Measurements from ENCODE around the gene TIMP4. TPM values are rescaled to one million over a fixed set of nuclear protein-coding genes. Genes with fewer than 3 reads are reported as not detected.

The TIMP4 gene
- total and polyA plus RNA-seq, 3 donors from 2014 or later = 0.95 to 3.3 (median 1.3) TPM

DNA sequence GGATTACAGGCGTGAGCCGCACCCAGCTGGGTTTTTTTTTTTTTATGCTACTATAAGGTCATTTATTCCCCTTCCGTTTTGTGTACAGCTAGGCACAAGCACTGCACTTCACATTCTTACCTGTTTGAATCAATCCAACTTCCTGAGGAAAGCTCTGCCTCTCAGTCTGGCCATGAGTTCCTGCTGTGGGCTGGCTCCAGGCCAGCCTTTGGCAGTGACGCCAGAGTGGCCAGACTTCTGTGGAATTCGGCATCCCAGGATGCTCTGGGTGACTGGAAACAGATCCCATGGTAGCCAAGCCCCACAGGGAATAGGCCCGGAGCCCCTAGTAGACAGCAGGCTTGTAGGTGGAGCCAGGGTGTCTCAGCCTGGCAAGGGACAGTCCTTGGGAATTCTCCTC, 21.5 kb upstream of the TIMP4 start:
- intact Hi-C loops (cut with DNase I; ENCODE audit: low total_unique reads) = no loop called here
- H3K27ac ChIP-seq = no peak overlapping the region
- WGBS, 2 donors = 68 to 78% methylated on average over 4 to 6 of the region's 6 CpGs

DNA sequence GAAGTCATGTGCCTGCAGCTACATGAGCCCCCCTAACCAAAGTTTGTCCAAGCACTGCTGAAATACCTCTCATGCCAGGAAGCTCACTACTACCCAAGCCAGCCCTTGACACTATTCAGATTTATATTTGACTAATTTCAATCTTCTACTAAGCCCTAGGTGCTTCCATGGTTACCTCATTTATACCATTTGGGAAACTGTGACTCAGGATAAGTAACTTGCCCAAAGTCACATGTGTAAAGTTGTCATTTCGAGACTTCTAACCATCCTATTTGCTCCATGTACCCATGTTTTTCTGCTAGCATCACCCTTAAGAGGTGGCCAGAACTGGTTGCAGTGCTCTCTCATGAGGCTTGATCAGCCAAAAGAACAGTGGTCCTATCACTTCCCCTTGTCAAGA, 20.7 kb upstream of the TIMP4 start:
- H3K4me3 ChIP-seq = no peak overlapping the region
- WGBS, 2 donors = 92 to 94% methylated on average over 1 of the region's 1 CpG
- intact Hi-C loops (cut with DNase I; ENCODE audit: low total_unique reads) = loop anchor here (5.0 kb wide), 2 partner anchors 42 to 298 kb away; no protein-coding TSS in a partner anchor
- no peak for DNase-seq
- no peaks in the 10 kb centered on the region for H3K9me3 ChIP-seq
- no peaks in the 10 kb centered on the region for H3K36me3 ChIP-seq (ENCODE audit: low read depth, missing control alignments)
- H3K27ac ChIP-seq = no peak overlapping the region
- H3K27me3 ChIP-seq = no peaks in the 10 kb centered on the region
- H3K4me1 ChIP-seq = peaks cover 20% of the 10 kb centered on the region
- TF ChIP-seq, protein P1, sequence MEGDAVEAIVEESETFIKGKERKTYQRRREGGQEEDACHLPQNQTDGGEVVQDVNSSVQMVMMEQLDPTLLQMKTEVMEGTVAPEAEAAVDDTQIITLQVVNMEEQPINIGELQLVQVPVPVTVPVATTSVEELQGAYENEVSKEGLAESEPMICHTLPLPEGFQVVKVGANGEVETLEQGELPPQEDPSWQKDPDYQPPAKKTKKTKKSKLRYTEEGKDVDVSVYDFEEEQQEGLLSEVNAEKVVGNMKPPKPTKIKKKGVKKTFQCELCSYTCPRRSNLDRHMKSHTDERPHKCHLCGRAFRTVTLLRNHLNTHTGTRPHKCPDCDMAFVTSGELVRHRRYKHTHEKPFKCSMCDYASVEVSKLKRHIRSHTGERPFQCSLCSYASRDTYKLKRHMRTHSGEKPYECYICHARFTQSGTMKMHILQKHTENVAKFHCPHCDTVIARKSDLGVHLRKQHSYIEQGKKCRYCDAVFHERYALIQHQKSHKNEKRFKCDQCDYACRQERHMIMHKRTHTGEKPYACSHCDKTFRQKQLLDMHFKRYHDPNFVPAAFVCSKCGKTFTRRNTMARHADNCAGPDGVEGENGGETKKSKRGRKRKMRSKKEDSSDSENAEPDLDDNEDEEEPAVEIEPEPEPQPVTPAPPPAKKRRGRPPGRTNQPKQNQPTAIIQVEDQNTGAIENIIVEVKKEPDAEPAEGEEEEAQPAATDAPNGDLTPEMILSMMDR (IDR thresholded peaks at IDR 0.05) = no peak
- no peak for TF ChIP-seq POLR2A (IDR thresholded peaks at IDR 0.05)

More for the DNA sequence above, 21.5 kb upstream of the TIMP4 start:
- no peak overlapping the region for H3K4me3 ChIP-seq
- DNase-seq = peak; percentile 23
- TF ChIP-seq POLR2A (IDR thresholded peaks at IDR 0.05) = no peak
- no peaks in the 10 kb centered on the region for H3K9me3 ChIP-seq
- H3K4me1 ChIP-seq = peaks cover 20% of the 10 kb centered on the region
- H3K27me3 ChIP-seq = no peaks in the 10 kb centered on the region
- no peaks in the 10 kb centered on the region for H3K36me3 ChIP-seq (ENCODE audit: low read depth, missing control alignments)

DNA sequence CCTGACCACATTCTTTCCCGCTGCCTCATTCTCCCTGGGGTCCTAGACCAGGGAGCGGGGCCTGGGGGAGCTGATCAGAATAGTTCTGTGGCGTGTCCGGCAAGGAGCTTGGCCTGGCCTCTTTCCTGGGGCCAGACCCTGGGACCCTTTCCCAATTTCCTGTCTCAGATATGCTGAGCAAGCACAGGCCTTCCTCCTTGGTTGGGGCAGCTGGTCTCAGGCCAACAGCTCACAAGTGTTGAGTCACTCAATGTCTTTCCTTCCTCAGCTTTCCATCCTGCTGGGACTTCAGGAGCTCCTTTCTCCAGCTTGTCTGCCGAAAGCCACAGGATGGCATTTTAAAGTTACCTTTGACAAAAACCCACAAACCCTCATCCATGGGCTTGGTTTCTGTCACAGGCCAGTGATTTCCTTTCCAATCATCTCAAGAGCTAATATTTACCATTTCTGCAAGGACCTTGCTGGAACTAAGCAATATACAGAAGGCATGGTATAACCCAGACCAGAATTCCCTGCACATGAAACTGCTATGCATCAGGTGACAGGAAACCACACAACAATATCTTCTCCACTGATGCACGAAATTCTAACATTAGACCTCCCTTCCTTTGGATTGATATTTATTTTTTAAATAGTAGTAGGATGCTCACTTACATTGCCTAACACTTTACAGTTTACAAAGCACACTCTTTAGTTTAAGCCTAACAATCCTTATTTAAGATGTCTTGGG, 19.5 kb upstream of the TIMP4 start:
- Histone ChIP-seq H3K9me3 (no peaks in the 10 kb centered on the region), H3K4me1 (peaks cover 20% of the 10 kb centered on the region), H3K27ac (no peak overlapping the region), H3K27me3 (no peaks in the 10 kb centered on the region), H3K4me3 (no peak overlapping the region), H3K36me3 (ENCODE audit: low read depth, missing control alignments) (no peaks in the 10 kb centered on the region)
- intact Hi-C loops (cut with DNase I; ENCODE audit: low total_unique reads) = loop anchor here (5.0 kb wide), 2 partner anchors 41 to 299 kb away; no protein-coding TSS in a partner anchor
- DNase-seq = peak; percentile 26
- 79 to 92% methylated on average over 6 of the region's 6 CpGs for WGBS, 2 donors
- TF ChIP-seq, protein P1 (IDR thresholded peaks at IDR 0.05) = no peak
- TF ChIP-seq POLR2A (IDR thresholded peaks at IDR 0.05) = no peak

DNA sequence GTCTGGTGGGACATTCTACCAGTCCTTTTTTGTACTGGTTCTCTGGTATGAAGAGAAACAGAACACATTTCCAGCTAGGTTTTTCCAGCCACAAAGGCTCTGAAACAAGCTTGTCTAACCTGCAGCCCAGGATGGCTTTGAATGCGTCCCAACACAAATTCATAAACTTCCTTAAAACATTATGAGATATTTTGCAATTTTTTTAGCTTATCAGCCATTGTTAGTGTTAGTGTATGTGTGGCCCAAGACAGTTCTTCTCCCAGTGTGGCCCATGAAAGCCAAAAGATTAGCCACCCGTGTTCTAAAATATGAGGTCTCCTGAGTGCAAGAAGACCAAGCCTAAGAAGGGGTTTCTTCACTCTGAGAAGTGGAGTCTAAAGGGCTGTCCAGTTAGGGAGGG, 18.4 kb upstream of the TIMP4 start:
- Histone ChIP-seq H3K27me3 (no peaks in the 10 kb centered on the region), H3K9me3 (no peaks in the 10 kb centered on the region), H3K27ac (peak overlapping the region in 1 of 2 donors; percentile 41), H3K36me3 (ENCODE audit: low read depth, missing control alignments) (no peaks in the 10 kb centered on the region), H3K4me1 (peaks cover 20% of the 10 kb centered on the region), H3K4me3 (no peak overlapping the region)
- no peak for TF ChIP-seq POLR2A (IDR thresholded peaks at IDR 0.05)
- TF ChIP-seq, protein P1 (IDR thresholded peaks at IDR 0.05) = no peak
- DNase-seq = no peak
- 29 to 62% methylated on average over 2 of the region's 2 CpGs for WGBS, 2 donors
- intact Hi-C loops (cut with DNase I; ENCODE audit: low total_unique reads) = loop anchor here (5.0 kb wide), 2 partner anchors 40 to 300 kb away; no protein-coding TSS in a partner anchor

DNA sequence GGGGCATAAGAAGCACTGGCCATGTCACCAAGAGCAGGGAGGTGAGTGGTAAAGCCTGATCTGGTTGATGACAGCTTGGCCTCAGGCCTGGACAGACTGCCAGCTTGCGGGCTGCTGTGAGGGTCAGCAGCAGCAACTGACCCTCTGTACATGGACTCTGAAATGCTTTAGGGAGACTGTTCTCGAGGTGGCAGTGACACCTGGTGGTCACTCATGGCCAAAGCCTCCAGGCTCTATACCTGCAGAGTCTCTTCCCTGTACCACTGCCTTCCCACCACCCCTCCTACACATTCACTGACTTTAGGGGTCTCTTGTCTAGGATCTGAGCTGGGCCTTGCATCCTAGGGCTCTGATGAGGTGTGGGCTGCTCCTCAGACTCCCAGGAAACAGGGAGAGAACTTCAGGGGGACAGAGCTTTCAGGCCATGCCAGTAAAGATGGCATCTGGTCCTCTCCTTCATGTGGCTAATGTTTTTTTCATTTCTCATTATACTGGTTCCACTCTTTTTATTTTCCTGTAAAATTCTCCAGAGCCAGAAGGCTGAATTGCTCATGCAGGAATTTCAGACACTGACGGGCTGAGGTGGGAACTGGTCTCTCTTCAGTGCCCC, 17.2 kb upstream of the TIMP4 start:
- 60 to 71% methylated on average over 3 of the region's 3 CpGs for WGBS, 2 donors
- H3K36me3 ChIP-seq (ENCODE audit: low read depth, missing control alignments) = no peaks in the 10 kb centered on the region
- peak; percentile 79 for DNase-seq
- no peak overlapping the region for H3K27ac ChIP-seq
- no peak for TF ChIP-seq POLR2A (IDR thresholded peaks at IDR 0.05)
- TF ChIP-seq, protein P1 (IDR thresholded peaks at IDR 0.05) = peak; percentile 58 to 84 (median 66)
- H3K27me3 ChIP-seq = no peaks in the 10 kb centered on the region
- peaks cover 20% of the 10 kb centered on the region for H3K4me1 ChIP-seq
- intact Hi-C loops (cut with DNase I; ENCODE audit: low total_unique reads) = loop anchor here (5.0 kb wide), 2 partner anchors 39 to 301 kb away; no protein-coding TSS in a partner anchor
- H3K9me3 ChIP-seq = no peaks in the 10 kb centered on the region
- H3K4me3 ChIP-seq = no peak overlapping the region

All from testis (tissue), 3 donors.